Stimulated activated CD4-positive, alpha-beta T cell treated with anti-CD3 and anti-CD28 coated beads, Interleukin-1b, Interleukin-23, amount 100 ng/mL, for 4 hours (primary cell): ENCODE results near the gene SAP25.
A peak's percentile ranks its signal among the peaks of the same experiment; 100 is the strongest.

ENCODE experiments used
- DNase-seq, 2 donors: peaks; one replicate each; pipeline ENCODE4 v3.0.0-alpha.2; 2020; ENCODE audit warnings: low read depth in 2 of 2

SAP25 gene

DNA sequence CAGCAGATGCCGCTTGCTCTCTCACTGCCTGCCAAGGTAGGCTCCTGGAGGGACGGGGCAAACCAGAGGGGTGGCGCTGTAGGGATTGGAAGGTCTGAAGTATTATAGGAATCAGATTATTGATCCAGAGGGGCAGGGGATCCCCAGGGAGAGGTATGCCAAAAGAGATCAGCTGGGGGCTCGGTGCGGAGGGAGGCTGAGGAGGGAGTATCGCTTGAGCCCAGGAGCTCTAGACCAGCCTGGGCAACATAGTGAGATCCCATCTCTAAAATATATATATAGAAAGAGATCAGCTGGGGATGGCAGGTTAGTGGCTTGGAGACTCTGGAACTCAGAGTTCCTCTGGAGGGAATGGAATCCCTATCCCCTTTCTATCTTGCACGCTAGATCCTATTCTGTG, 21.5 kb upstream of the SAP25 start:
- no peak for DNase-seq

DNA sequence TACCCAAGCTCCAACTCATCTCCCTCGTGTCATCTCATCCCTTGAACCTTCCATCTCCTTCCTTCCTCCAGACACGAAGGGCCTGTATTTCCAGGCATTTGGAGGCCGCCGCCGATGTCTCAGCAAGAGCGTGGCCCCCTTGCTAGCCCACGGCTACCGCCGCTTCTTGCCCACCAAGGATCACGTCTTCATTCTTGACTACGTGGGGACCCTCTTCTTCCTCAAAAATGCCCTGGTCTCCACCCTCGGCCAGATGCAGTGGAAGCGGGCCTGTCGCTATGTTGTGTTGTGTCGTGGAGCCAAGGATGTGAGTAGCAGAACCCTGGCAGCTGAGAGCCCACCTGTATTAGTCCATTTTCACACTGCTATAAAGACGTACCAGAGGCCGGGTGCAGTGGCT, 17.9 kb upstream of the SAP25 start:
- no peak for DNase-seq

DNA sequence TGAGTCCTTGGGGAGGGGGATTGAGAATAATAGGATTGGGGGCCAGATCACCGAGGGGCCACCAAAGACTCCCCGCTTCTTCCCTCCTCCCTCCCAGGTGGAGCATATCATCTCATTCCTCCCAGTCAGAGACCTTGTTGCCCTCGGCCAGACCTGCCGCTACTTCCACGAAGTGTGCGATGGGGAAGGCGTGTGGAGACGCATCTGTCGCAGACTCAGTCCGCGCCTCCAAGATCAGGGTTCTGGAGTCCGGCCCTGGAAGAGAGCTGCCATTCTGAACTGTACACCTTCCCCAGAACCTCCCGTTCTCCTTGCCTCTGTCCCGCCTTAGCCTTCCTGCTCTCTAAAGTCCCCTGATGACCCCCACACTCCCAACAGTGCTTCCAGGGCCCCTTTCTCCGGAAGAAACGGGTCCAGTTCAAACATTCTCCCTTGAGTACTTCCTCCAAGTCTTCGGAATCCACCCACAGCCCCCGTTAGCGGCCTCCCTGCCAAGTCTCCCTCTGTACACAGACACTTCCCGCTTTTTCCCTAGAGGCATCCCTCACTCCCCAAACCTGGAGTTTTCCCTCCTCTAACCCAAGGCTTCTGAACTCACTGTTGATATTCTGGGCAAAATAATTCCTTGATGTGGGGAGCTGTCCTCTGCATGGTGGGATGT, 16.5 kb upstream of the SAP25 start:
- DNase-seq, result no peak

DNA sequence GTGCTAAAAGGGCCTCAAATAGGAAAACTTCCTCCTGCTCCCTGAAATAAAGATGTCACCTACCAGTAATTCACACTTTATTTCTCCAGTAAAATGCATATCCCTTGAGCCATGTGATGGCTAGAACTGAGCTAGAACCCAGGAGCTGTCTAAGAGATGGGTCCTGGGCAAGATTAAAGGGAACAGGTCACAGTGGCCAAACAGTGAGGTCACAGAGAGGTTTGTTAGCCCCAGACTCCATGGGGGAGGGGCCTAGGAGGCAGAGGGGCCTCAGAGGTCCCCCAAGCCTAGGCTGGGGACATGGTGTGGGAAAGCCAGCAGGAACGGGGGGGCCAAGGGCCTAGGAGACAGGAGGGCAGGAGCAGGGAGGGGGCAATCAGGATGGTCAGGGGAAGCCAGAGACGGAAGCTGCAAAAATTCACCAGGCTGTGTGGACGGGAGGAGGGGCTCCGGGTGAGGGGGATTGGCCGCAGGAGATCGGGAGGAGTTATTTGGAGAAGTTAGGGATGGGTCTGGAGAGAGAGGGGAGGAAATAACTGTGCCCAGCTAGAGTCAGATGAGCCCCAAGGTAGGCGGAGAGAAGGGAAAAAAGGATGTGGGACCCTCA, 15.7 kb upstream of the SAP25 start:
- no peak for DNase-seq

- no peak for DNase-seq
Observed at GRCh38 chr7:100588438-100588837, 14.7 kb upstream of the SAP25 start.

DNA sequence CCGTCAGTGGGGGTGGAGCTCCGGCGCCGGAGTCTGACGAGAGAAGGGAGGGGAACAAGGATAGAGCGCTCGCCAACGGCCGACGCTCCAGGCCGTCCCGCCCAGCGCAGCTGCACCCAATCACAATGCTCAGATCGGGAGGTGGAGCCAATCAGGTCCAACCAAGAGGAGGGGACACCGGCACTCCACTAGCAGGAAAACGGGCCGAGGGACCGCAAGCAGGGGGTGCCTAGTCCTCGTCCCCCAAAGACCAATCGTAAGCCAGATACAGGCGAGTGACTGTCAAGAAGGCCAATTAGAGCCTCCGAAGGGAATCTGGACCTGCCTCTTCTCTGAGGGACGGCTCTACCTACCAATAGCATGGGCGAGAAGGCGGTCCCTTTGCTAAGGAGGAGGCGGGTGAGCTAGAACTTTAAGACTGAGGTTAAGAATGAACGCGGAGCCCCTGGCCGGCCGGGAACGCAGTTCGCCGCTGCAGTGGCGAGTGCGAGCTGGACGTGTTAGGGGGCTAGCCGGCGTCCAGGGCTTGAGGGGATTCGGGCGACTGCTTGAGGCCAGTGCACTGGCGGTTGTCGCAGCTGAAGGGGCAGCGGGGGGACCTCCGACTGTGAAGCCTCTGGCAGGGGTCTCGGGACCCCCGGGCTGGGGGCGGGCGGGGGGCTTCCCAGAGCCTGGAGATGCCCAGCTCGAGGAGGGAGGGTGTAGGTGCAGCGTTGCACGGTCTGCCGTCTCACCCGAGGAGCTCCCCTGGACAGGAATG, 12.7 kb upstream of the SAP25 start, which contains the start of gene FBXO24:
Gene FBXO24 (plus strand): TSS at position 63 of the 760 bp plus-strand sequence. CDS start 298 bp downstream, at position 361.
- DNase-seq, result peak; percentile 96 to 97

- peak; percentile 32 to 56 for DNase-seq
Observed at GRCh38 chr7:100585511-100586265, 12.0 kb upstream of the SAP25 start, which contains the start of gene LRCH4. TSS of gene LRCH4 (minus strand) at chr7:100586129. CDS start at chr7:100586100, 29 bp downstream.

DNA sequence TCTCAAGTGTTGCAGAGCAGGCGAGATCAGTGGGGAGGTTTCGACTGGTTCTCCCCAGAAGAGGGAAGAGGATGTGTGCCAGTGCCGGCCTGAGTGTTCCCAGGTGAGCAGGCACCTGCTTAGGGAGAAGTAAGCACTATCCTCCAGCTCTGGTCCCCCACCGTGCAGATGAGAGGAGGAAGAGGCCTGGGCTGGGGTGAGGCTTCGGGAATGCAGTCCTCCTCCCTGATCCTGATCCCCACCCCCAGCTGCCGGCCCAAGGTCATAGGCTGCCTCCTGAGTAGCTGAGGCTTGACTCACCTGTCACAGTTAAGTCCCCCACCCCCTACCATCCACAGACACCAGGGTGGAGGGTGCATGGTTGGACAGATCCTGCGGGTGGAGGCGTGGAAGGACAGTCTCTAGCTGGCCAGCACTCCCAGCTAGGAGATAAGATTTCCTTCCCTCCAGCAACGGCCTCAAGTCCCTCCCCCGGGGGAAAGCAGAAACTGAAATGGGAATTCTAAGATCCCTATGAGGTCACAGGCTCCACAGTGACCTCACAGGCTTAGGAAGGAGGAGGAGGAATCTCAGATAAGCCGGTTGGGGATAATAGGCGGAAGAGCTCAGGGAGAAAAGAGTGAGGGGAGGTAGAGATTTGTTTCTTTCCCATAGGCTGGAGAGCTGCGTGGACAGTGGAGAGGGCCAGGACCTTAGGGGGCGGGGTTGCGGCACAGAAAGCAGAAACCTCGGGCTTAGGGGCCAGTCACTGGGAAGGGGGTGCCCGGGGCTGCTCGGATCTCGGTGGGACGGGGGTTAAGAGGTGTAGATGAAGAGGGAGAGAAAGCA, 11.2 kb upstream of the SAP25 start:
- DNase-seq, result no peak

DNA sequence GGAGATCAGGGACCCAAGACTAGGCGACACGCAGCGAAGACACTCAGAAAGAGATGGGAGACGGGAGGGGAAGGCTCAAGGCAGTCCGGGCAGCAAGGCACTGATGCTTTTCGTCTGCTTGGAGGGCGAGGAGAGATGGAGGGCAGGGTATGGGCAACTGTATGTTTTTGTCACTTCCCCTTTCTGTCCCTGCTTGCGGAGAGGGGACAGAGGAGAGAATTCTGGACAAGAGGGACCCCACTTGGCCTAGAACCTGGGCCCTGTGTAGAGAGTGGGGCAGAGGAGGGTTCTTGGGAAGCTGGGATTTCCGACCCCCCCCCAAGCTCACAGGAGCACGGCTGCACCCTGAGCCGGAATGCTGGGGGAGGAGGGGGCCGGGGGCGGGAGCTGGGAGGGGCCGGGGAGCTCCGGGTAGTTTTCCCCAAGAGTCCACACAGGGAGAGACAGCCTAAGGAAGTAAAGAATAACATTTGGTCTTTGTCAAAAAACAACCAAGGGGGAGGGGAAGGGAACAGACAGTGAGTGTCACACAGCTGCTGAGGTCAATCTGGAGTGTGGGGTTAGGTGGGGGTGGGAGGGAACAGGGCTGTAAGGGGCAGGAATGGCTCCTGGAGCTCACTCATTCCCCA, 10.5 kb upstream of the SAP25 start:
- DNase-seq, result no peak

DNA sequence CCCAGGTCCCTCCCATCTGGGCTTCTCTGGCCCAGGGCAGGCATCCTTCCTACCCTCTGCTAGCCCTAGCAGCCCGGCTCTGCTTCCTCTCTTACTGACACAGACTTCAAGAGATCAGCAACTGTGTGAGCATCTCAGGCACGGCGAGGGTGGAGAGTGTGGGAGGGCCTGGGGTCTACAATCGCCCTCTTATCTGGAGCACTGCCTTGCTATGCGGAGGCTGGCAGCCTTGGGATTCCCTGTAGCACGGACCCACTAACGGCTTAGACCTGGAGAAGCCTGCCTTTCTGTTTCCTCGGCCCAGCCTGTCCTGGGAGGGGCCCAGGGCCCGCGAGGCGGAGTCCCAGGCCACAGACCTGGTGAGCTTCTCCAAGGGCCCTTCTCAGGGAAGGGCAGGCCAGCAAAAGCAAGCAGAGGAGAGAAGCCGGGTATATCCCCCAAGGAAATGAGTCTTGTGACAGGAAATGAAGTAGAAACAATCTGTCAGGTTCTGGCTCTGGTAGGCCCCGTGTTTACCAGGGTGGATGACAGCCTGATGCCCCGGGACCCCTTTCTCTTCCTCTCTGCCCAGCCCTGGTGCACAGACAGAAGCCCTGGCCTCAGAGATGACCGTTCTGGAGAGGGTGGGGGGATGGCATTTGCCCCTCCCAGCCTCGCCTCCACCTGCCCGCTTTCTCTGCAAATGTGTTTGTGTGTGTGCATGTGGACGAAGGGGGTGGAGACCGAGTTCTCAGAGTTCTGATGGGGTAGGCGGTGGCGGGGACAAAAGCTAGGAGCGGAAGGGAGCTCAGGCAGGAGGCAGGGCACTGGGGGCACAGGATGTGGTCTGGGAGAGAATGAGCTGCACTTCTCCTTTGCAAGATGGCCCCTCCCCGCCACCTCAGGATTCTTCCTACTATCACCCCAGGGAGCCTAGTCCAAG, 9.7 kb upstream of the SAP25 start:
- DNase-seq, result peak; percentile 37 to 46

GRCh38 chr7:100582650-100583049, 8.9 kb upstream of the SAP25 start:
- DNase-seq, result no peak

DNA sequence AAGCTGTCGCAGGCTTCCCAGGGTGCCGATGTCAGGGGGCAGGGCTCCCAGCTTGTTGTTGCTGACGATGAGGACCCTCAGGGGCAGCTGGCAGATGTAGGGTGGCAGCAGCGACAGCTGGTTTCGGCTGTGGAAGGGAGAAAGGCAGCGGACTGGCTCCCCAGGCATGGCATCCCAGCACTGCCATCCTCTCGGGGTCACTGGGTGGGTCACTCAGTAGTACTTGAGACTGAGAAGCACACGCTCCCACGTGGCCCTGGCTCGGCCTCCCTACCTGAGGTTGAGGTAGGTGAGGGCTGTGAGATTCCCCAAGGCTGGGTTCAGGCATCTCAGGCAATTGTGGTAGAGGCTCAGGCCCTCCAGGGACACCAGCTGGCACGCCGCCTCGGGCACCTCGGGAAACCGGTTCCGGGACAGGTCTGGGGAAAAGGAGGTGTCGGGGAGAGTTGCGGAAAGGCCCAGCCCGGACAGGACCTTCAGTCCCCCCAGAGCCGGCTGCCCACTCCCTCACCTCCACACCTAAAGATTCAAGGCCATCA, 8.4 kb upstream of the SAP25 start:
- DNase-seq, result no peak

DNA sequence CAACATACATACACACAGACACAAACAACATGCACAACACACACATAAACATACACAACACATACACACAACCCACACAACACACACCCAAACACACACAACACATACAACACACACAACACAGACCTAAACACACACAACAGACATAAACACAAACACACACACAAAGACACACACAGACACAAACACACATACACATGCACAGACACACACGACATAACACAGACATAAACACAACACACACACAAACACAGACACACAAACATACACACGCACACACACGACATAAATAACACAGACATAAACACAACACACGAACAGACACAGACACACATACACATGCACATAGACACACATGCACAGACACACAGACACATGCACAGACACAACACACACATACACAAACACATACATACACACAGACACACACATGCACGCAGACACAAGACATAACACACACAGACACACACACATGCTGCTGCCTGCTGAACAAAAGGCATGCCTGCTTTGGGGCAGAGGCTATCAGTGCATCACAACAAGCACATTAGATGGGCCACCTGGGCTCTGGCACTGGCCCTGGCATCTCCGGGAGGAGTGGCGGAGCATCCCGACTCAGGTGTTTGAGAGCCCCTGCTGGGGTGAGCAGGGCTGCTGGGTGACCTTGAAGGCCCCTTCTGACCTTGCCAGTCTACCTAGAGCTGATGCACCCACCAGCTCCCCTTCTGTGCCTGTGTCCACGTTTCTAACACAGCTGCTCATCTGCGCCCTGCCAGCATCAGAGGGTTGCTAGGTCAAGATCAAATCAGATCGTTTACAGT, 7.0 kb upstream of the SAP25 start:
- no peak for DNase-seq

DNA sequence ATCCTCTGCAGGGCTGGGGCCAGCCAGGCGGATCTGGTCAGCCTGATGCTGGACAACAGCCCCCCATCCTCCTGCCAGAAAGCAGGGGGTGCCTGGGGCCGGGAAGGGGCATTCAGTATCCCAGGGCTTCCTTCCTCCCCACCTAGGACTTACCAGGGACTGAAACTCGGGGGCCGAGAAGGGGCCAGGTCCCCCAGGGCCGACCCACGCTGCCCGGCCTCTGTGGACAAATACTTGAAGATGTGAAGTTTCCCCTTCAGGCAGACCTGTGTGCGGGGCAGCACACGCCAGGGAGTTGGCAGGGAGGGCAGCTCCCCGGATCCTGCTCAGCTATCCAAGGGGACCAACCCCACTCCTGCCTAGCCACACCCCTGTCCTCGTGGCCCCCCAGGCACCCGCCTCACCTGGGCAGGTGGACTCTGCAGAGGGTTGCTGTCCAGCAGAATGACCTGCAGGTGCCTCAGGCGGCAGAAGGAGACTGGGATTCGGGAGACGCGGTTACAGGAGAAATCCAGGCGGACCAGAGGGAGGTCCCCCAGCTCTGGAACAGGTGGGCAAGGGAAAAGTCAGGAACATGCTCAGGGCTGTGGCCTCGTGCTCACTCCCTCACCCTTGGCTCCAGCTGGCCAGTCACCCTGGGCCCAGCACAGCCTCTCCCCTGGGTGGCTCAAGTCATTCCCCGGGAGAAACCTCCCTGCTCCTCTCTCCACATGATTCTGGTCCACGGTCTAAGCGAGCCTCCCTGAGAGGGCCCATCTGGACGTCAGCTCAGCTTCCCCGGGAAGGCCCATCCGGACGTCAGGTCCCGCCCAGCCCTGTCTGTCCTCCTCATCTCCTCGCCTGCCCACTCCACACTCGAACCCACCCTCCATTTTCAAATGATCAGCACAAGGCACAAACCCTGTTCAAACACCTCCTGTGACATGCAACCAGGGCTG, 4.8 kb upstream of the SAP25 start:
- no peak for DNase-seq

GRCh38 chr7:100577507-100577906, 3.8 kb upstream of the SAP25 start:
- no peak for DNase-seq

GRCh38 chr7:100577103-100577502, 3.4 kb upstream of the SAP25 start:
- no peak for DNase-seq

GRCh38 chr7:100576384-100576993, 2.8 kb upstream of the SAP25 start:
- no peak for DNase-seq
